ENCODE data around the gene AP2M1.
"Not testable (repeated sequence)": the region's sequence is repeated elsewhere in the genome, so short reads cannot be mapped to it uniquely, and the experiment has no call there.

The AP2M1 gene

GRCh38 chr3:184174646-184175492 is at the start of gene AP2M1:
Gene AP2M1, plus strand, starts transcription at chr3:184174855. Its CDS starts 2,139 bp downstream, at chr3:184176994.
- DNase-seq (ENCODE audit: low read depth in 2 of 2): peak; percentile 97 to 99

- DNase-seq (ENCODE audit: low read depth in 2 of 2): no peak
These were observed 48.6 kb upstream of the AP2M1 start for GRCh38 chr3:184126006-184126405.

- DNase-seq (ENCODE audit: low read depth in 2 of 2): no peak
These were observed 45.6 kb upstream of the AP2M1 start for GRCh38 chr3:184129012-184129411.

- DNase-seq (ENCODE audit: low read depth in 2 of 2): no peak
These were observed 41.7 kb upstream of the AP2M1 start for GRCh38 chr3:184132945-184133344.

GRCh38 chr3:184133840-184134745 is 40.6 kb upstream of the AP2M1 start:
- DNase-seq (ENCODE audit: low read depth in 2 of 2): peak in 1 of 2 donors; percentile 49

DNA sequence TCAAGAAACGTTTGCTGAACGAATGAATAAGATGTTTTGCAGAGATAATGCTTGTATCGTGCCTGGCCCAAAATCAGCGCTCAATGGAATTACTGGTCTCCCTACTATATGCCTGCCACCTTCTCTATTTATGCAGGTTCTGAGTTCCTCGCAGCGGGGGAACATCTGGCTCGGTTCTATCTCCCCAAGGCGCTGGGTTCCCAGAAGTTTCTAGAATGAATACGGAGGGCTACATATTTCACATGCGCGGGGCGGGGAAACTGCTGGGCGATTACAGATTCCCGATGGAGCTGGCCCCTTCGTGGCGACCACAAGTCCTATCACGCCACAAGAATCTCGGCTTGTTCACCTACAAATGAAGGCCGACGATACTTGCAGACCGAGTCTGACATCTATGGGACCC is 39.9 kb upstream of the AP2M1 start:
- no peak for DNase-seq (ENCODE audit: low read depth in 2 of 2)

GRCh38 chr3:184135149-184135910 is 39.3 kb upstream of the AP2M1 start, which contains the start of gene EIF2B5:
Gene EIF2B5, plus strand, starts transcription at chr3:184135358. Its CDS starts 28 bp downstream, at chr3:184135386.
- DNase-seq (ENCODE audit: low read depth in 2 of 2): peak; percentile 73 to 84

GRCh38 chr3:184135911-184136260 is 38.8 kb upstream of the AP2M1 start:
- DNase-seq (ENCODE audit: low read depth in 2 of 2): no peak

GRCh38 chr3:184140436-184140835 is 34.2 kb upstream of the AP2M1 start:
- no peak for DNase-seq (ENCODE audit: low read depth in 2 of 2)

DNA sequence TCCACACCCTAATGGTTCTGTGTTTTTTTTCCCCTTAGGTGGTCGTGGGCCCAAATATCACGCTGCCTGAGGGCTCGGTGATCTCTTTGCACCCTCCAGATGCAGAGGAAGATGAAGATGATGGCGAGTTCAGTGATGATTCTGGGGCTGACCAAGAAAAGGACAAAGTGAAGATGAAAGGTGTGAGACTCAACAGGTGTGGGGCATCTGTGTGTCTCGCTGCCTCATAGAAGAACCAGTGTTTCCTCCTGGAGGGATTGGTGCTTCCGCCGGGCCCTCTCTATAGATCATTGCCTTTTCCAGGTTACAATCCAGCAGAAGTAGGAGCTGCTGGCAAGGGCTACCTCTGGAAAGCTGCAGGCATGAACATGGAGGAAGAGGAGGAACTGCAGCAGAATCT is 32.5 kb upstream of the AP2M1 start:
- DNase-seq (ENCODE audit: low read depth in 2 of 2): no peak

GRCh38 chr3:184143327-184143726 is 31.3 kb upstream of the AP2M1 start:
- no peak for DNase-seq (ENCODE audit: low read depth in 2 of 2)

- DNase-seq (ENCODE audit: low read depth in 2 of 2): no peak
These were observed 30.1 kb upstream of the AP2M1 start for GRCh38 chr3:184144505-184144904.

GRCh38 chr3:184145111-184145524 is 29.5 kb upstream of the AP2M1 start:
- no peak for DNase-seq (ENCODE audit: low read depth in 2 of 2)

DNA sequence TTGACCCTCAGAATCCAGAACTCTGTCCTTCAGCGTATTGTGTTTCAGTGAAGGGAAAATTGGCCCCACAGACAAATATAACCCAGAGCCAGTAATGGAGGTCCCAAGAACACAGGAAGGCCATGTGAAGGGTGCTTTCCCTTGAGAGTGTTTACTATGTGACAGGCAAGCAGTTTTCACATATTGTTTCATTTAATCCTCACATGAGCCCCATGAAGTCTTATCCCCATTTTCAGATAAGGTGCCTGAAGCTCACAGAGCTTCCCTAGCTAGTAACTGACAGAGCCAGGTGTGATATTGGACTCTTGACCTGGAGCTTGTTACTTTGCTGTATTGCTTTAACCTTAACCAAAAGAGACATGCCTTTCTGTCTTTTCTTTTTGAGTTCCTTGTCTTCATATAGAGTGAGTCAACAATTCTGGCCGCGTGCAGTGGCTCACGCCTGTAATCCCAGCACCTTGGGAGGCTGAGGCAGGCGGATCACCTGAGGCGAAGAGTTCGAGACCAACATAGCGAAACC is 28.8 kb upstream of the AP2M1 start:
- DNase-seq (ENCODE audit: low read depth in 2 of 2): no peak

GRCh38 chr3:184148076-184148475 is 26.6 kb upstream of the AP2M1 start:
- no peak for DNase-seq (ENCODE audit: low read depth in 2 of 2)

GRCh38 chr3:184149123-184149522 is 25.5 kb upstream of the AP2M1 start:
- no peak for DNase-seq (ENCODE audit: low read depth in 2 of 2)

- not testable (repeated sequence) for DNase-seq (ENCODE audit: low read depth in 2 of 2)
These were observed 24.9 kb upstream of the AP2M1 start for GRCh38 chr3:184149770-184150169.

DNA sequence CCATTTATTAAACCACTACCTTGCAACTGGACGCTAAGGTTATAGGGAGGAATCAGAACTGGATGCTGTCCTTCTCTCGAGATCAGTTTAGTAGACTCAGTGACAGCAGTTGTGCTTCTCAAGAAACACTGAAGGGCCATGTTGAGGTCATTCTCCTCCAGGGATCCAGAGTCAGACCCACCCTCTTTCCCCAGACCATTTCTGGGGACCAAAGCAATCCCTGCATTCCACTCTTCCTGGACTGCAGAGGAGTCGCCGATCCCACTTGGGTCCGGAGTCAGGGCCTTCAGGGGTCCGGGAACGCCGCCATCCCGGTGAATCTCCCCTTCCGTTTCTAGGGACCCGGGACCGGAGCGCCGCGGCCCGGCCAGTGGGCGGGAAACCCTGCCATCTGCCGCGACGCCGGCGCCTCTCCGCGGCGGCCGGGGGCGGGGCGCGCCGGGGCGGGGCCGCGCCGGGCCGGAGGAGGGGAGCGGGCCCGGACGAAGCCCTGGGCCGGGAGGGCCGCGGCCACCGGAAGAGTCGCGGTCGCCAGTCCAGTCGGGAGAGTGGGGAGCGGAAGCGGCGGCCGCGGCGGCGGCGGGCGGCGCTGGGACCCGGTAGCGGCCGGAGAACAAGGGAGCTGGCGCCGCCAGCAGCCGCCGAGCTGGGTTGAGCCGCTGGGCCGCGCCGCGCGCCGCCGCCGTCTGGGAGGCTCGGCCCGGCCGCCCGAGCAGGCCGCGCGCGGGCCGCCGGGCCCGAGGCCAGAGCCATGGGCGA is 19.6 kb upstream of the AP2M1 start, which contains the start of gene DVL3:
TSS of gene DVL3 (plus strand) at position 493 of the 759 bp plus-strand sequence. CDS start at position 752, 259 bp downstream.
- peak in 1 of 2 donors; percentile 42 for DNase-seq (ENCODE audit: low read depth in 2 of 2)

GRCh38 chr3:184155644-184156521 is 18.8 kb upstream of the AP2M1 start:
- DNase-seq (ENCODE audit: low read depth in 2 of 2): no peak

DNA sequence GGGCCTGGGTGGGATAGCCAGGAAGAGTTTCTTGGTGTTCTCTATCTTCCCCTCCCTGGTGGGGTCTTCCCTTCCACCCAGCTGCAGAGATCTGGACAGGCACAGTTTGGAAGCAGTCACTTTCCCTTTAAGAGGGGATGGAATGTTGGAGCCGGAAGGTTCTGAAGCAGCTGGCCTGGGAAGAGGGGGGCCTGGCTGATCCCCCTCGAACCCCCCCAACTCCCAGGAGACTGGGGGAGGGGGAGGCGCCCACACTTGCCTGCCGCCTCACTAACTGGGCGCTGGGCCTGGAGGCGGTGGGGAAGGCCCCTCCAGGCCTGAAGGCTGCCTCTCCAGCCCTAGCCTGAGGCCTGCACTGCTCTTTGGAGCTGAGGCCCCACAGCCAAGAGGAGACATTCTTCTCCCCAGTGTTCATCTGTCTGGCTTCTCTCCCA is 18.1 kb upstream of the AP2M1 start:
- DNase-seq (ENCODE audit: low read depth in 2 of 2): no peak
